PC-3 (cell line): ENCODE data around the gene TREH. TPM values are rescaled to one million over a fixed set of nuclear protein-coding genes. Genes with fewer than 3 reads are reported as not detected.
"Not testable (repeated sequence)": the region's sequence is repeated elsewhere in the genome, so short reads cannot be mapped to it uniquely, and the experiment has no call there.

Experiments
- ATAC-seq: fragments of 200-7000 bp; cut with Tn5 transposase; 2 replicates; pipeline ENCODE4 v1.9.1; 2020; ENCODE audit warnings: mild to moderate bottlenecking, moderate library complexity
- BruUV-seq: library from RNA; stranded (reverse); fragments of 400-500 nt; replicated peaks from 2 replicates; lab custom pipeline; 2021; lab: Mats Ljungman, UMichigan
- CTCF ChIA-PET: fragments of 300-600 bp; sonication (Branson Sonifier 250); formaldehyde crosslinking; loops from one replicate; lab custom pipeline; 2022; ENCODE audit warnings: antibody characterized with exemption; lab: Charles Lee
- POLR2A ChIA-PET: fragments of 300-600 bp; sonication (Branson Sonifier 250); formaldehyde crosslinking; loops from one replicate; lab custom pipeline; 2022; ENCODE audit warnings: antibody characterized with exemption; ENCODE audit not compliant: unreplicated experiment; lab: Charles Lee
- DNase-seq: peaks from one replicate; pipeline ENCODE4 v3.0.0-alpha.2; 2015
- H2AFZ ChIP-seq: fragments of 300-600 bp; sonication (generic); 2 replicates; pipeline ENCODE4 v1.6.0; 2016; ENCODE audit warnings: antibody characterized with exemption, low read length
- H3F3A ChIP-seq: fragments of 300-600 bp; sonication (generic); one replicate; pipeline ENCODE4 v1.6.0; 2017; ENCODE audit warnings: antibody characterized with exemption, low read length, control low read depth, mild to moderate bottlenecking; ENCODE audit not compliant: unreplicated experiment
- H3K27ac ChIP-seq: fragments of 300-600 bp; sonication (generic); 2 replicates; pipeline ENCODE4 v1.5.1; 2016; ENCODE audit warnings: mild to moderate bottlenecking, low read length
- H3K27me3 ChIP-seq: fragments of 300-600 bp; sonication (generic); 2 replicates; pipeline ENCODE4 v1.6.1; 2016; ENCODE audit warnings: low read length, mixed read lengths
- H3K36me3 ChIP-seq: fragments of 300-600 bp; sonication (generic); 2 replicates; pipeline ENCODE4 v1.6.1; 2016; ENCODE audit warnings: low read depth, mixed run types, low read length, mixed read lengths
- H3K4me1 ChIP-seq: fragments of 300-600 bp; sonication (generic); 2 replicates; pipeline ENCODE4 v1.5.1; 2016; ENCODE audit warnings: low read length; ENCODE audit not compliant: insufficient read depth
- H3K4me2 ChIP-seq: fragments of 300-600 bp; sonication (generic); 2 replicates; pipeline ENCODE4 v1.6.0; 2016; ENCODE audit warnings: low read length
- H3K4me3 ChIP-seq: fragments of 300-600 bp; sonication (generic); 2 replicates; pipeline ENCODE4 v1.5.1; 2016; ENCODE audit warnings: mild to moderate bottlenecking, low read length, mixed read lengths
- H3K79me2 ChIP-seq: fragments of 300-600 bp; sonication (generic); 2 replicates; pipeline ENCODE4 v1.6.1; 2017; ENCODE audit warnings: low read length, mixed read lengths
- H3K9ac ChIP-seq: fragments of 300-600 bp; sonication (generic); 2 replicates; pipeline ENCODE4 v1.6.0; 2016; ENCODE audit warnings: mild to moderate bottlenecking, low read length
- H3K9me2 ChIP-seq: fragments of 300-600 bp; sonication (generic); replicated peaks from 2 replicates; pipeline ENCODE4 v1.6.1; 2016; ENCODE audit warnings: mixed run types, low read length, mixed read lengths
- H3K9me3 ChIP-seq: fragments of 300-600 bp; sonication (generic); 2 replicates; pipeline ENCODE4 v1.6.1; 2016; ENCODE audit warnings: low read length, mixed read lengths
- H4K20me1 ChIP-seq: fragments of 300-600 bp; sonication (generic); 2 replicates; pipeline ENCODE4 v1.6.1; 2016; ENCODE audit warnings: low read length, mixed read lengths
- CTCF ChIP-seq: fragments of 300-600 bp; sonication (generic); conservative IDR thresholded peaks from 2 replicates; pipeline ENCODE4 v1.5.1; 2017; ENCODE audit warnings: antibody characterized with exemption, low read depth, mild to moderate bottlenecking, low read length
- EZH2 ChIP-seq: fragments of 300-600 bp; sonication (generic); IDR thresholded peaks from one replicate; pipeline ENCODE4 v1.6.1; 2017; ENCODE audit warnings: antibody characterized with exemption, mild to moderate bottlenecking, low read length; ENCODE audit not compliant: unreplicated experiment
- EZH2phosphoT487 ChIP-seq: fragments of 300-600 bp; sonication (generic); IDR thresholded peaks from 2 replicates; pipeline ENCODE4 v1.6.1; 2018; ENCODE audit warnings: mild to moderate bottlenecking, antibody characterized with exemption, low read length, borderline replicate concordance
- intact Hi-C: fragments of 100-400 bp; cut with micrococcal nuclease; formaldehyde crosslinking; loops from 2 replicates; pipeline ENCODE4 v1.9.0; 2023
- total RNA-seq: library from RNA; depleted of rRNA; stranded (reverse); fragments of >200 nt; gene quantifications from 2 replicates; pipeline ENCODE4 v1.2.3, GENCODE V29; 2014

Gene TREH
- total RNA-seq, 1 experiment from 2014 or later = not detected

- Histone ChIP-seq H3K4me1 (peaks cover 10% of the 10 kb centered on the region; the same call in 1 of the 2 replicates), H3K27ac (no peak overlapping the region), H3K4me2 (peak overlapping the region; percentile 86), H3K27me3 (no peaks in the 10 kb centered on the region), H3F3A (no peaks in the 10 kb centered on the region), H3K9me3 (no peaks in the 10 kb centered on the region), H3K36me3 (no peaks in the 10 kb centered on the region), H3K4me3 (peak overlapping the region; percentile 46; the same call in 1 of the 2 replicates), H3K79me2 (no peaks in the 10 kb centered on the region), H2AFZ (peak overlapping the region; percentile 84), H4K20me1 (no peaks in the 10 kb centered on the region), H3K9me2 (no peaks in the 10 kb centered on the region), H3K9ac (no peak overlapping the region)
- ChIA-PET CTCF (interaction anchor here (0.6 to 1.3 kb wide), 13 partner anchors 12 to 1510 kb away, joined by 3 to 8 read pairs (median 5); partner anchors contain the start of genes BCL9L, CENATAC and DDX6), POLR2A (no interaction called here)
- intact Hi-C loops = no loop called here
- TF ChIP-seq EZH2phosphoT487 = no peak
- TF ChIP-seq CTCF = no peak
- ATAC-seq = peak; percentile 18
- no peak for DNase-seq
- BruUV-seq = no TSS peak
Observed at GRCh38 chr11:118689503-118689851, 10.0 kb upstream of the TREH start.

- peak overlapping the region; percentile 46; the same call in 1 of the 2 replicates for H3K4me3 ChIP-seq
- ATAC-seq (no peak), DNase-seq (no peak)
- H3K27ac ChIP-seq = no peak overlapping the region
- H3K27me3 ChIP-seq = peaks cover under 1% of the 10 kb centered on the region; the same call in 1 of the 2 replicates
- peak overlapping the region; percentile 86 for H3K4me2 ChIP-seq
- TF ChIP-seq CTCF (no peak), EZH2phosphoT487 (no peak), EZH2 (no peak)
- no peaks in the 10 kb centered on the region for H3K79me2 ChIP-seq
- no peaks in the 10 kb centered on the region for H3K36me3 ChIP-seq
- intact Hi-C loops = no loop called here
- H2AFZ ChIP-seq = peak overlapping the region; percentile 84; the same call in 1 of the 2 replicates
- H3K9ac ChIP-seq = no peak overlapping the region
- no peaks in the 10 kb centered on the region for H4K20me1 ChIP-seq
- H3F3A ChIP-seq = no peaks in the 10 kb centered on the region
- BruUV-seq = no TSS peak
- CTCF ChIA-PET = interaction anchor here (0.6 to 1.3 kb wide), 3 partner anchors 80 to 181 kb away, joined by 6 to 8 read pairs (median 6); partner anchors contain the start of gene DDX6
- no peaks in the 10 kb centered on the region for H3K9me2 ChIP-seq
- POLR2A ChIA-PET = no interaction called here
- H3K4me1 ChIP-seq = peaks cover 10% of the 10 kb centered on the region; the same call in 1 of the 2 replicates
- H3K9me3 ChIP-seq = no peaks in the 10 kb centered on the region
Observed at GRCh38 chr11:118688851-118689502, 9.5 kb upstream of the TREH start.

- BruUV-seq, POLR2A ChIA-PET, H3K9me3 ChIP-seq, H3F3A ChIP-seq, H2AFZ ChIP-seq, H3K4me2 ChIP-seq, H3K4me3 ChIP-seq, ATAC-seq, H4K20me1 ChIP-seq, H3K79me2 ChIP-seq, CTCF ChIA-PET, H3K27me3 ChIP-seq, H3K27ac ChIP-seq, DNase-seq, H3K36me3 ChIP-seq, H3K9ac ChIP-seq, intact Hi-C loops, H3K9me2 ChIP-seq: not testable (repeated sequence)
- H3K4me1 ChIP-seq = peaks cover 10% of the 10 kb centered on the region; the same call in 1 of the 2 replicates
Observed at GRCh38 chr11:118688339-118688738, 8.9 kb upstream of the TREH start.
